GM12872 (cell line): Measurements from ENCODE around the gene SLC16A2.
A peak's percentile ranks its signal among the peaks of the same experiment; 100 is the strongest.

ENCODE experiments used
- TF ChIP-seq, protein P1 (sequence below): IDR thresholded peaks from 3 replicates; pipeline ENCODE4 v1.5.1; 2011; ENCODE audit warnings: low read depth, mild to moderate bottlenecking, low read length, moderate library complexity; ENCODE audit not compliant: insufficient read depth

The SLC16A2 gene

DNA sequence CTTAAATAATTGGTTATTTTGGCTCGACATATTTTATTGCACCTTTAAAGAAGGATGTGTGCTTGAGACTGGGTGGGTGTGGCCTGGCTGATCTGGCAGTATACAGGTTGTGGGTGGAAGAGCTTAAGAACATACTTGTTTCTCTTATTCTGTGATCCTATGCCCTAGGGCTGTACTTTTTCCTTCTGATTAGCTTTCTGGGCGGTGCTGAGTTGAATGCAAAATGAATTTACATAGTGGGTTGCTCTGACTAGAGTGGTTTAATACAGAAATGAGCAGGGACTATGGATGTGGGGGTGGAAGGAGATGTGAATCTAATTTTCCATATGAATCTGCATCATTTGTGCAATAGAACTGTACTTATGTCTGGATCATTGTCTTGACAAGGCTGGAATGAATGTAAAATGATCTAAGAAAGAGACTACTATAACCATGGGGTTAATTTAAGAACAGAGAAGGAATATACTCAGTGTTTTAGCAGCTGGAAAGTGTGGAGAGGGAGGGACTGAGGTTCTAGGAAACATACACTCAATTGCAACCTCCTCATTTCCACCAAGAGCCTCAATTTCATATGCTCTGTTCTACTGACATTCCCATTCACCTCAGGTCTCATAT is 119.4 kb downstream of the SLC16A2 start:
- TF ChIP-seq, protein P1, sequence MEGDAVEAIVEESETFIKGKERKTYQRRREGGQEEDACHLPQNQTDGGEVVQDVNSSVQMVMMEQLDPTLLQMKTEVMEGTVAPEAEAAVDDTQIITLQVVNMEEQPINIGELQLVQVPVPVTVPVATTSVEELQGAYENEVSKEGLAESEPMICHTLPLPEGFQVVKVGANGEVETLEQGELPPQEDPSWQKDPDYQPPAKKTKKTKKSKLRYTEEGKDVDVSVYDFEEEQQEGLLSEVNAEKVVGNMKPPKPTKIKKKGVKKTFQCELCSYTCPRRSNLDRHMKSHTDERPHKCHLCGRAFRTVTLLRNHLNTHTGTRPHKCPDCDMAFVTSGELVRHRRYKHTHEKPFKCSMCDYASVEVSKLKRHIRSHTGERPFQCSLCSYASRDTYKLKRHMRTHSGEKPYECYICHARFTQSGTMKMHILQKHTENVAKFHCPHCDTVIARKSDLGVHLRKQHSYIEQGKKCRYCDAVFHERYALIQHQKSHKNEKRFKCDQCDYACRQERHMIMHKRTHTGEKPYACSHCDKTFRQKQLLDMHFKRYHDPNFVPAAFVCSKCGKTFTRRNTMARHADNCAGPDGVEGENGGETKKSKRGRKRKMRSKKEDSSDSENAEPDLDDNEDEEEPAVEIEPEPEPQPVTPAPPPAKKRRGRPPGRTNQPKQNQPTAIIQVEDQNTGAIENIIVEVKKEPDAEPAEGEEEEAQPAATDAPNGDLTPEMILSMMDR: no peak

DNA sequence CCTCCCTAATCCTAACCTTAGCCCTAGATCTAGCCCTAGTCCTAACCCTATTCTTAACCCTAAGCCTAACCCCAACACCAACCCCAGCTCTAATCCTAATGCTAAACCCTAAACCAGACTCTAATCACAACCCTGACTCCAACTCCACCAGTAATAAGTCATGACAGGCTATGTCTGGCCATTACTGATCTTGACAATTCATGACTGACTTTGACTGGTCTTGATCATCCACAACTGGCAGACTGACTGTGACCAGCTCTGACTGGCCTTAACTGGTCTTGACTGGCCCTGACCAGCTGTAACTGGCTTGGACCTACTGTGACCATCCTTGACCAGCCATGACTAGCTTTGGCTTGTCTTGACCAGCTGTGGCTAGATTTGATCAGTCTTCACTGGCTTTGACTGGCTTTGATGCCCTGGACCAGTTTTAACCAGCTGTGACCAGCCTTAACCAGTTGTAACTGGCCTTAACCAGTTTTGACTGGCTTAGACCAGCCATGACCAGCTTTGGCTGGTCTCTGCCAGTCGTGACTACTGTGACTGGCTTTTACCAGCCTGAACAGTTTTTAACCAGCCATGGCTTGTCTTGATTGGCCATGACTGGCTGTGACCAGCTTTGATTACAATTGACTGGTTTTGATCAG is 124.7 kb downstream of the SLC16A2 start:
- TF ChIP-seq, protein P1: no peak

DNA sequence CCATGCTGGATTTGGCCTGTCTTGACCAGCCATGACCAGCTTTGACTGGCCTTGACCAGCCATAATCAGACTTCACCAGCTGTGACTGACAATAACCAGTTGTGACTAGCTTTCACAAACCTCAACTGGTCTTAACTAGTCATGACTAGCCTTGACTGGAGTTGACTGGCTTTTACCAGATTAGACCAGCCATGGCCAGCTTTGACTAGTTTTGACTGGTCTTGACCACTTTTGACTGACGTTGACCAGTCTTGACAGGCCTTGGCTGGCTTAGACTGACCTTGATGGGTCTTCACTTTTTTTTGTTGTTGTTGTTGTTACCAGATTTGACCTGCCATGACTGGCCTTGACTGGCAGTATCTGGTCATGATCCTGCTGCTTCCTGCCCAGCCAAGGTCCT is 125.7 kb downstream of the SLC16A2 start:
- TF ChIP-seq, protein P1: no peak

DNA sequence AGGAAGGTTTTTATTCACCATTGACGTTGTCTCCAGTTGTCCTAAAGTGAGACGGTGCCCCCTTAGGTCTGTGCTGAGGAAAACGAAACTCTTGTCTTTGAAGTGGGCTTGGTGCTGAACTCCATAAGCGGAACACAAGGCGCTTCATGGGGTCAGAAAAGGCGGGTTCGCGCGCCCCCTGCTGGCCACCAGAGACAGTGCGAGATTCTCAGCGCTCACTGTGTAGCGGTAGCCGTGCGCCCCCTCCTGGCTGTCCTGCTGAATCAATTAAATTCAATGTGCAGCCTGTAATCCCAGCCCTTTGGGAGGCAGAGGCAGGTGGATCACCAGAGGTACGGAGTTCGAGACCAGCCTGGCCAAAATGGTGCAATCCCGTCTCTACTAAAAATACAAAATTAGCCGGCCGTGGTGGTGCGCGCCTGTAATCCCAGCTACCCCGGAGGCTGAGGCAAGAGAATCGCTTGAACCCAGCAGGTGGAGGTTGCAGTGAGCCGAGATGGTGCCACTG is 129.1 kb downstream of the SLC16A2 start:
- TF ChIP-seq, protein P1: peak; percentile 89

DNA sequence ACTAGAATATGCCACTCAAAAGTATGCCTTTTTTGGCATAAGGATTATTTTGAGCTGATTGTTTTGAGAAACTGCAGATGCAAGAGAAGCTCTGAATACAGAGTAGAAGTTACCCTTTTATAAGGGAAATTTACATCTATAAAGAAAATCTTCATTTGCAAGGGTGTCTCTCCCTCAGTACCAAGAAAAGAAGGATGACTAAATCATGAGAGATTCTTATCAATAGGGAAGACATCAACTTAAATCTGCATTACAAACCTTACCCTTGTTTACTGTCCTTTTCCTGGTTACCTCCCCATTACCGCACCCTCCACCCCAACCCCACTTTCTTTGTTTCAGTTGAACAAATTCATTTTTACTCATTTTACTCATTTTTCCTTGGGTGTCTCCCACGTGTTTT is 130.6 kb downstream of the SLC16A2 start:
- TF ChIP-seq, protein P1: no peak

DNA sequence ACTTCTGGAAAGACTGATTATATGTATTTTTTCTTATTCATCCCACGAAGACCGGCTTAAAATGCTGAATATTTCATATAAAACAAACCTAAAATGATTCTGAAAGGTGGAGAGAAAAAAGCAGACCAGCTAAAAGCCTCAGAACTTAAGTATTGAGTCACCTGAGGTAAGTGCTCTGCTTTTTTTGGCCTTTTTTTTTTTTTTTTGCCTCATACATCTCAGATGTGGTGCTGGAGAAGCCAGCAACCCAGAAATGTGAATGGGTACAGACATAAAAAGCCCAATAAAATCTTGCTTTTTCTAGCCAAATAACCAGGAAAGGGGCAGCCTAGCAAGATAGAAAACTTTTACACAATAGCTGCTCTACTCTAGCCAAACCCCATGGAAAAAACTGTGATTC is 136.1 kb downstream of the SLC16A2 start:
- TF ChIP-seq, protein P1: no peak

DNA sequence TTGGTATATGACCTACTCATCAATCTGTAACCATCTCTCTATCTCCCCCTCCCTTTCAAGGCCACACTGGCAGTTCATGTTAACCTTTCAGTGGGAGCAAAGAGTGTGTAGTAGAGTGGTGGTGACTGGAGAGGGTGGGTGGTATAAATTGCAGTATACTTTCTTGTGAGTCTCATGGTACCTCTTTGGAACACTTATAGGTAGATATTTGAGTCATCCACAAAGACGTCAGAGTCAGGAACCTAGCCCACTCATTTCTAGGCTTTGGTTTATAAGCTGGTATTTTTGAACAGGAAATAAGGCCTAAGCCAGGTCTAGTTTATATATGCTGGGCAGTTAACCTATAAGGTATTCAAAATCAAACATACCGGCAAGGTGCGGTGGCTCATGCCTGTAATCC is 156.8 kb downstream of the SLC16A2 start:
- TF ChIP-seq, protein P1: no peak
